ENCODE data around the gene TUT4.
"Not testable (repeated sequence)": the region's sequence is repeated elsewhere in the genome, so short reads cannot be mapped to it uniquely, and the experiment has no call there.

Gene TUT4, protein sequence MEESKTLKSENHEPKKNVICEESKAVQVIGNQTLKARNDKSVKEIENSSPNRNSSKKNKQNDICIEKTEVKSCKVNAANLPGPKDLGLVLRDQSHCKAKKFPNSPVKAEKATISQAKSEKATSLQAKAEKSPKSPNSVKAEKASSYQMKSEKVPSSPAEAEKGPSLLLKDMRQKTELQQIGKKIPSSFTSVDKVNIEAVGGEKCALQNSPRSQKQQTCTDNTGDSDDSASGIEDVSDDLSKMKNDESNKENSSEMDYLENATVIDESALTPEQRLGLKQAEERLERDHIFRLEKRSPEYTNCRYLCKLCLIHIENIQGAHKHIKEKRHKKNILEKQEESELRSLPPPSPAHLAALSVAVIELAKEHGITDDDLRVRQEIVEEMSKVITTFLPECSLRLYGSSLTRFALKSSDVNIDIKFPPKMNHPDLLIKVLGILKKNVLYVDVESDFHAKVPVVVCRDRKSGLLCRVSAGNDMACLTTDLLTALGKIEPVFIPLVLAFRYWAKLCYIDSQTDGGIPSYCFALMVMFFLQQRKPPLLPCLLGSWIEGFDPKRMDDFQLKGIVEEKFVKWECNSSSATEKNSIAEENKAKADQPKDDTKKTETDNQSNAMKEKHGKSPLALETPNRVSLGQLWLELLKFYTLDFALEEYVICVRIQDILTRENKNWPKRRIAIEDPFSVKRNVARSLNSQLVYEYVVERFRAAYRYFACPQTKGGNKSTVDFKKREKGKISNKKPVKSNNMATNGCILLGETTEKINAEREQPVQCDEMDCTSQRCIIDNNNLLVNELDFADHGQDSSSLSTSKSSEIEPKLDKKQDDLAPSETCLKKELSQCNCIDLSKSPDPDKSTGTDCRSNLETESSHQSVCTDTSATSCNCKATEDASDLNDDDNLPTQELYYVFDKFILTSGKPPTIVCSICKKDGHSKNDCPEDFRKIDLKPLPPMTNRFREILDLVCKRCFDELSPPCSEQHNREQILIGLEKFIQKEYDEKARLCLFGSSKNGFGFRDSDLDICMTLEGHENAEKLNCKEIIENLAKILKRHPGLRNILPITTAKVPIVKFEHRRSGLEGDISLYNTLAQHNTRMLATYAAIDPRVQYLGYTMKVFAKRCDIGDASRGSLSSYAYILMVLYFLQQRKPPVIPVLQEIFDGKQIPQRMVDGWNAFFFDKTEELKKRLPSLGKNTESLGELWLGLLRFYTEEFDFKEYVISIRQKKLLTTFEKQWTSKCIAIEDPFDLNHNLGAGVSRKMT (N-terminal part only)

DNA sequence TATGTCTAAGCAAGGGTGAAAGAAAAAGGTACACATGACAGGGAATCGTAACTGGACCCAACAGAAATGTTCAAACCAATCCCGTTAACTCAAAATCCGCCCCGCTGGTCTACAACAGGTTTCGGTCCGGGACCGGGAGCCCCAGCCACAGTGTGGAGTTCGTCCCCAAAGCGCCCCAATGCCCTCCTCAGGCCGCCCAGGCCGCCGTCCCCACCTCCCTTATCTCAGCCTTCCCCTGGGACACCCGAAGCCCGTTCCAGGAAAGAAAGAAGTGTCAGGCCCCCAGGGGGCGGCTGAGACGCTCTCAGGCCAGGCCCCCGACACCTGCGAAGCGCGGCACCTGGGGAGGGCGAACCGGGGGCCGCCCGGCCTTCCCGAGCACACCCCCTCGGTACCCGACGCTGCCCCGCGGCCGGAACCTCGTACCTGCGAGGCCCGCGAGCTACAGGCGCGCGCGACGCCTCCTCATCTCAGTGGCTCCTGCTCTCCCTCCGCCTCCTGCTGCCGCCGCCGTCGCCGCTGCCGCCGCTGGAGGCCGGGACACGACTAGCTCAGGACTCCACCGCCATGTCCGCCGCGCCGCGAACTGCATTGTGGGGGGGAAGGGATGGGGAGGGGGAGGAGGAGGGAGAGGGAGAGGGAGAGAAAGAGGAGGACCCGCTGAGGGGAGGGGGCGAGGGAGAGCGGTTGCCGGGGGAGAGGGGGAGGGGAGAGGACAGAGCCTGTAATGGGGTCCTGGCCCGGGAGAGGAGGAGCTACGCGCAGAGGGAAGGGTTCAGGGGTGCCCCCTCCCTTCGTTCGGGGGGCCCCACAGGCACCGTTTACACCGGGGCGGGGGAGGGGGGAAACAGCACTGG lies at the start of gene TUT4:
Gene TUT4 (minus strand): TSS at position 588 of the 857 bp plus-strand sequence. CDS start 26,812 bp downstream, outside the sequence.
- peak; percentile 50 for DNase-seq (ENCODE audit: low read depth)

DNA sequence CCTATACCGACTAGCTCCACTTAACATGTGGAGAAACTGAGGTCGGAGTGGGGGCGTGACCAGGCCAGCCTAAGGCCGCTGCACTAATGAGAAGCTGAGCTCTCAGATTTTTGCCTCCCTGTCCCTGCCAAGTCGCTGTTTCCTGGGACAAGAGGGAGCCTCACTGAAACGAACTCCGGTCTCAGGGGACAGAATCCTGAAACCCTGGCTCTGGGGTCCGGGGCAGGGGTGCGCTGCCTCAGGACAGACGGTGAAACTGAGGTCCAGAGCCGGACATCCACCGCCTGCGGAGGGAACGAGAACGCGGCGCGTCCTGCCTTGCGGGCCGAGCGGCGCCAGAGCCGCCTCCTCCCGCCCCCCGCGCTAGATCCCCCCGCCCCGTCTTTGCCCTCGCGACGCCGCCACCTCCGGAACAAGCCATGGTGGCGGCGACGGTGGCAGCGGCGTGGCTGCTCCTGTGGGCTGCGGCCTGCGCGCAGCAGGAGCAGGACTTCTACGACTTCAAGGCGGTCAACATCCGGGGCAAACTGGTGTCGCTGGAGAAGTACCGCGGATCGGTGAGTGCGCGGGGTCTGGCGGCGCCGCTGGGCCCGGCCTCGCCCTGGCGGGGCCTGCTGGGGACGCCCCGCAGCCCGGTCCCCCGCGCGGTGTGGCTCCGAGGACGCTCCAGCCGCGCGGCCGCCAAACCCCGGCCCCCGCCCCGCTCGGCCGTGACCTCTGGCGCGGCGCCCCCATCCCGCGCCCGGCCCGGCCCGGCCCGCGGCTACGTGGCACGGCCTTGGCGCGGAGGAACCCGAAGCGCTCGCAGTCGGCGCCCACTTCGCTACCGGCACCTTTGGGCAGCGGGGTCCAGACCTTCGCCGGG lies 49.3 kb upstream of the TUT4 start, which contains the start of gene GPX7:
Gene GPX7 (plus strand): TSS at position 381 of the 865 bp plus-strand sequence. CDS start 39 bp downstream, at position 420.
- DNase-seq (ENCODE audit: low read depth), result no peak

DNA sequence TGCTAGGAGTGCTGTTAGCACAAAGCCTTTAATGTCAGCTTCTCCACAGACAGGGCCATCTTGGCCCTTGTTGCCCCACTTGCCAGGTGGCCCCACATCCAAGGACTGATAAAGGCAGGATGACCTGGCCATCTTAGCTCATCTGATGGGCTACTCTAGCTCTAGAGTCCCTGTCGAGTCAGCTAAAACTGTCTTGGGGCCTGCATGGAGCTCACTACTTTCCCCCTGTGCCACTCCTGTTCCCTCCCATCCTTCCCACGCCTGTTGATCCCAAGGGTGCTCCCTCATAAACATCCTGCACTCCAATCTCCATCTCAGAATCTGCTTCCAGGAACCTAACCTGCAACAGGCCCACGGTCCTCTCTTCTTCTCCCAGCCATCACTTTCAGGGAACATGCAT lies 48.6 kb upstream of the TUT4 start:
- no peak for DNase-seq (ENCODE audit: low read depth)

DNA sequence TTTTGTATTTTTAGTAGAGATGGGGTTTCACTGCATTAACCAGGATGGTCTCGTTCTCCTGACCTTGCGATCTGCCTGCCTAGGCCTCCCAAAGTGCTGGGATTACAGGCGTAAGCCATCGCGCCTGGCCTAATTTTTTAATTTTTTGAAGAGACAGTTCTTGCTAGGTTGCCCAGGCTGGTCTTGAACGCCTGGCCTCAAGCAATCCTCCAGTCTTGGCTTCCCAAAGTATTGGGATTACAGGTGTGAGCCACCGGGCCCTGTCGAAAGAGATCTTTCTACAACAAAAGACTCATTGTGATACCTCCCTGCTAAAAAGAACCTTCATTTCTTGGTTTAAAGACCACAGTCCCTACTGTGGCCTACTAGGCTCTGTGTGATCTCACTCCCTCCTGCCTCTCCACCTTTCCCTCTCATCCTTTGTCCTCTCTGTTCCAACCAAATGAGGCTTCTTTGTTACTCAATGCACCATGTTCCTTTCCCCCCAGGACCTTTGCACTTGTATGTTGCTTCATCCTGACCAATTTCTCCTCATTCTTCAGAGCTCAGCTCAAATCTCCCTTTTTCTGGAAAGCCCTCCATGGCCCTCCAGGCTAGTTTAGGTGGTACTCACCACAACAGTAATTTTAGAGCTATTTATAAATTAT lies 47.8 kb upstream of the TUT4 start:
- no peak for DNase-seq (ENCODE audit: low read depth)

DNA sequence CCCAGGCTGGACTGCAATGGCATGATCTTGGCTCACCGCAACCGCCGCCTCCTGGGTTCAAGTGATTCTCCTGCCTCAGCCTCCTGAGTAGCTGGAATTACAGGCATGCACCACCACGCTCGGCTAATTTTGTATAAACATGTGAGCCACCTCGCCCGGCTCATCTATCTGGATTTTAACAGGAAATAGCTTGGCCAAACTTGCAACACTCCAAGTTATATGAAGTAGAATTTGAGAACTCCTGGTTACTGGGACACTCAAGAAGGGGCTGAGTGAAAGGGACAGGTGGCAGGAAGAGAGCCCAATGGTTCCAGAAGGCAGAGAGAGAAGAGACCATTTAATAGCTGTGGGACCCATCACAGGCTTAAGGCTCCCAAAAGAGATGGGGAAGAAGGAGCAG lies 46.3 kb upstream of the TUT4 start:
- no peak for DNase-seq (ENCODE audit: low read depth)

DNA sequence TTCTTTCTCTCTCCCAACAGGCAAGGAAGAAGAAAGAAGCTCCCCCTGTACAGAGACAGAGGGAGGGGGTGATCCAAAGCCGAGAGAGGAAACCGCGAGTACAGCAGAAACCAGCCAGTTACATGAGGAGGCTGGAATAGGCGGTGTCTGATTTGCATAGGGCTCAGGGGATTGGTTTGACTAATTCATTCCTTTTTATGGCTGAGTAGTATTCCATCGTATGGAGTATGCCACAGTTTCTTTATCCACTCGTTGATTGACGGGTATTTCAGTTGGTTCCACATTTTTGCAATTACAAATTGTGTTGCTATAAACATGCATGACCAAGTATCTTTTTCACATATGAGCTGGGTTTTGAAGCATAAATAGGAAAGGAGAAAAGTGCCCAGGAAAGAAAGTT lies 45.8 kb upstream of the TUT4 start:
- DNase-seq (ENCODE audit: low read depth), result no peak

DNA sequence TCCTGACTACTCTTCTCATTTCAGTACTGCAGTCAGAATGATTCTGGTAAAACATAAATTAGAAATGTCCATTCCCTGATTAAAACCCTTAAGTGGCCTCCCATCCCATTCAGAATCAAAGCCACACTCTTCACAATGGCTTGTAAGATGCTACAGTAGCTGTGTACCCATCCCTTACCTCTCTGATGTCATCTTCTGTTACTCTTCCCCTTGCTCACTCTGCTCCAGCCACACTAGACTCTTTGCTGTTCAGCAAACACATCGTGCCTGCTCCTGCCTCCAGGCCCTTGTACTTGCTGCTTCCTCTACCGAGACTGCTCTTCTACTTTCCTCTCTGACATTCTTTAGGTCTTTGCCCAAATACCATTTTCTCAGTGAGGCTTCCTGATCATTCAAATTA lies 45.0 kb upstream of the TUT4 start:
- no peak for DNase-seq (ENCODE audit: low read depth)

DNA sequence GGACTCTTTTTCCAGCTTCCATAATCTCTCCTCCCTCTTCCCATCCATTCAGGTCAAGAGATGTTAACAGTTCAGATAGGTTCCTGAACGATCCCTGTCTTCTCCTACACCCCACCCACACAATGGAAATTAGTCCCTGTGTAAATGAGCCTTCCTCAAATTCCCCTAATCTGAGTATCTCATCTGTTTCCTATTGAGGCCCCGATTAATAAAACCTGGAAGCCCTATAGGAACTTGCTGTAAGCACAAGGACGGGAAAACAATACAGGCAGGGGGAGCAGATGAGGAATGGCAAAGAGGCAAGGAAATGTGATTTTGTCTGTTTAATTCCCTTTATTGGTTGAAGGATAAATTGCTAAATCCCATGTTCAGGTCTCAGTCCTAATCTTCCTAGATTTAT lies 42.2 kb upstream of the TUT4 start:
- no peak for DNase-seq (ENCODE audit: low read depth)

DNA sequence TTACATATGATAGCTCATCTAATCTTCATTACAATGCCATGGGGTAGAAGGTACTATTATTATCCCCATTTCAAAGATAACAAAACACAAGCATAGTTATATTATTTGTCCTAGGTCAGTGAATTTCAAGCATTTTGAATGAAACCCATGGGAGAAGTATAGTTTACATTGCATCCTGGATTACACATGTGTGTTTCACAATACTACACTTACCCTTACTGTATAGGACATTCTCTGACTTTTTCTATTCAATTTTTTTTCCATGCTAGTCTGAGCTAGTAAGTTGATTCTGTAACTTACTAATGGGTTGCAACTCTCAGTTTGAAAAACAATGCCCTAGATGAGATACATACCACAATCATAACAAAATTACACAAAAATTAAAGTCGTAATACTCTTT lies 40.6 kb upstream of the TUT4 start:
- no peak for DNase-seq (ENCODE audit: low read depth)

DNA sequence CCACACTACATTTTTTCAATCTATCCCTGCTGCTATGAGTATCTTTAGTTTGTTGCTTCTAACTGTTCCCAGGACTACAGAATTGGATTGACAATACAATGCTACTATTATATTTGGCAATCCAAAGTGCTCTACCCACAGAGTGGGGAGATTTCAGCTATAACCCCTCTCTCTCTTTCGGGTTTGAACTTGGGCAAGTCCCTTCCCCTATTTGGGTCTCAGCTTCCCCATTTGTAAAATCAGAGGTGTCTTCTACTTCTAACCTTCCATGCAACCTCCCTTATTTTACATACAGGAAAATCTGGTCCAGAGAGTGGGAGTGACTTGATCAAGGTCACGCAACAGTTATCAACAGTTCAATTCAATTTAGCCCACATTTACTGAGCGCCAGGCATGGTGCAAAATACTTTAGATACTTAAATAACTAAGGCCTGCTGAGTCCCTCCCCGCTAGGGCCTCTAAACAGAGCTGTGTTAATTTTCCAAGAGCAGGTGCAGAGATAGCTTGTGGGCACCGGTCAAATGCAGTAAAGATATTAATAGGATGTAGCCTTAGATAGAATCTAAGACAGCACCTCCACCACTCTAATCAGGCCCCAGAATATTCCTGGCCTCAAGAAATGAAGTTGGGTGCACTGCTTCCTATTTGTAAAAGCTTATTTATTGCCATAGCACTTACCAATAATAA lies 39.9 kb upstream of the TUT4 start:
- DNase-seq (ENCODE audit: low read depth), result no peak

DNA sequence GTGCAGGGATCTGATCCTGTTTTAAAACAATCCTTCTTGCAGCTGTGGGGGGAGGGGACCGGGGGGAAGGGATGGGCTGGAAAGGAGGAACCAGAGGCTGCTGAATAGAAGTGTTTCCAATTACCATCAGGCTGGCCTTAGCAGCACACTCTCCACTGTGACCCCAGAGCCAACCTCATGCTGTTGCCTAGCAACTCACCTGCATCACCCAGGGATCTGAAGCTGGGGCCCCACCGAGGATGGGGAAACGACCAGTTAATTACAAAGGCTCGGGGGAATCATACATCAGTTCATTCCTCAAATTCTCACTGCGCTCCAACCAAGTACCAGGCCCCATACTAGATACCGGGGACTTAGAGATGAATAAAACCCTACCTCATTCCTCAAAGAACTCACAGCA lies 37.4 kb upstream of the TUT4 start:
- DNase-seq (ENCODE audit: low read depth), result no peak

DNA sequence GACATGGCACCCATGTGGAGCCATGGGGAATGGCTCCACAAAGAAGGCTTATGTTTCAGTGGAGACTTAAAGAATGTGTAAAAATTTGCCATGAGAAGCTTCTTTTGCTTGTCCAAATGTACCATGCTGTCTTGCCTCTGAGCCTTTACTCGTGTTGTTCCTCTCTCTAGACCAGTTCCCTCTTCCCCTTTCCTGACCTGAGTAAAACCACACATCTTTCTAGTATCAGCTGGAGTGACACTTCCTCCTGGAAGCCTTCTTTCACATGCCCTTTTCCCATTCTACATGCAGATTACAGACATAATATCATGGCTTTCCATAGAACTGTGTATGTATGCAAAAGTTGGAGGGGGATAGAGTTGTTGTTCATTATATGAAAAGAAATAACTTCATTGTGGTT lies 35.6 kb upstream of the TUT4 start:
- DNase-seq (ENCODE audit: low read depth), result no peak

DNA sequence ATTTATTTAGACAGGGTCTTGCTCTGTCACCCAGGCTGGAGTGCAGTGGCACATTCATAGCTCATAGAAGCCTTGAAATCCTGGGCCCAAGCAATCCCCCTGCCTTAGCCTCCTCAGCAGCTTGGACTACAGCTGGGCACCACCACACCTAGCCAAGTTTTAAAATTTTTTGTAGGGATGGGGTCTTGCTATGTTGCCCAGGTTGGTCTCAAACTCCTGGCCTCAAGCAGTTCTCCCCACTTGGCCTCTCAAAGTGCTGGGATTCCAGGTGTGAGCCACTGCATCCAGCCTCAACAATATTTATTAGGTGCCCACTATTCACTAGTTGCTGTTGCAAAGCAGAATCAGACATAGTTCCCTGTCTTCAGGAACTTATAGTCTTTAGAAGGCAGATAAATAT lies 35.1 kb upstream of the TUT4 start:
- no peak for DNase-seq (ENCODE audit: low read depth)

DNA sequence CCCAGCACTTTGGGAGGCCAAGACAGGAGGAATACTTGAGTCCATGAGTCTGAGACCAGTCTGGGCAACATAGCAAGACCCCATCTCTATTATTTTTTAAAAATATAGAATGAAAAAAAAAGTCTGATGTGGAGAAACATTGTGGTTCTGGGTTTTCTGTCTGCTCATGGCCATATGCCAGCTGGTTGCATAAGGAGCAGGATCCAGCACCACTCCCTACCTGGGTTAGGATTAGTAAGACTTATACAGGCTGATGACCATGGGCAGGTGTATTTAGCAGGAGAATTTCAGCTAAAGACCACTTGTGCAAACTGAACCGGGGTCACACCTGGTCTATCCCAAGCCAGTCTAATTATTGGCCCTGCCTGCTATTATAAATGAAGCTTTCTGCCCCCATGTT lies 32.6 kb upstream of the TUT4 start:
- no peak for DNase-seq (ENCODE audit: low read depth)

DNA sequence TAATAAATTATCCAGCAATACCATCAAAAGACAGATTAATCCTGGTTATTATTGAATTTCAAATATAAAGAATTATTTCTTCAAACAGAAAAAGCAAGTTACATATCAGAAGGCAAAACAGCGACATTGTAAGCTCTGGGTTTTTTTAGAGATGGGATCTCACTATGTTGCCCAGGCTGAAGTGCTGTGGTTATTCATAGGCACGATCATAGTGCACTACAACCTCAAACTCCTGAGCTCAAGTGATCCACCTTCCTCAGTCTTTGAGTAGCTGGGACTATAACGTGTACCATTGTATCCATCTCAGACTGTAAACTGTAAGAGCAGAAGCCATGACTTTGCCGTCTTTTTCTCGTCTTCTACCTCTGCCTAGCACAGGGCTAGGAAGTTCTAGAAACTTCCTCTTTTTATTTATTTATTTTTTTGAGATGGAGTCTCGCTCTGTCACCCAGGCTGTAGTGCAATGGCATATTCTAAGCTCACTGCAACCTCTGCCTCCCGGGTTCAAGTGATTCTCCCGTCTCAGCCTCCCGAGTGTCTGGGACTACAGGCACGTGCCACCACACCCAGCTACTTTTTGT lies 29.3 kb upstream of the TUT4 start:
- no peak for DNase-seq (ENCODE audit: low read depth)

DNA sequence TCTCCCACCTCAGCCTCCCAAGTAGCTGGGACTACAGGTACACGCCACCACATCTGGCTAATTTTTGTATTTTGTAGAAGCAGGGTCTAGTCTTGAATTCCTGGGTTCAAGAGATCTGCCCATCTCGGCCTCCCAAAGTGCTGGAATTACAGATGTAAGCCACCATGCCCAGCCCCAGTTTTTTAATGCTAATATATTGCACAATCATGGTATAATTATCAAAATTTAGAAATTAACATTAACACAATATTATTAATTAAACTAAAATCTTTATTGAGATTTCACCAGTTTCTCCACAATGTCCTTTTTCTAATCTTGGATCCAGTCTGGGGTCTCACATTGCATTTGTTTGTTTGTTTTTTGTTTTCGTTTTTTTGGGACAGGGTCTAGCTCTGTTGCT lies 27.4 kb upstream of the TUT4 start:
- no peak for DNase-seq (ENCODE audit: low read depth)

DNA sequence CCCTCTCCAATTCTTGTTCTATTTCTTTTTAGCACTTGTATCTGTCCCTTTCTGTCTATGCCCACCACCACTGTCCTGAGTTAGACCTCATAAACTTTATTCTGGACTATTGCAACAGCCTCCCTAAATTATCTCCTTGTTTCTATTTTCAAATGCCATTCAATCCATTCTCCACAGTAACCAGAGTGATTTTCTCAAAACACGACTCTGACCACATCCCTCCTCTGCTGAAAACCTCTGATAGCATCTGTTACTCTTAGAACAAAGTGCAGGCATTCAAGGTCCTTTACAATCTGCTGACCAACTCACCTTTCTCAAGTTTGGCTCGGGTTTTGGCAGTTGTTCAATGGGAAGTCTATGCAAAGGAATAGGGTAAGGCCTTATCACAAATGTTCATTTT lies 26.5 kb upstream of the TUT4 start:
- no peak for DNase-seq (ENCODE audit: low read depth)

DNA sequence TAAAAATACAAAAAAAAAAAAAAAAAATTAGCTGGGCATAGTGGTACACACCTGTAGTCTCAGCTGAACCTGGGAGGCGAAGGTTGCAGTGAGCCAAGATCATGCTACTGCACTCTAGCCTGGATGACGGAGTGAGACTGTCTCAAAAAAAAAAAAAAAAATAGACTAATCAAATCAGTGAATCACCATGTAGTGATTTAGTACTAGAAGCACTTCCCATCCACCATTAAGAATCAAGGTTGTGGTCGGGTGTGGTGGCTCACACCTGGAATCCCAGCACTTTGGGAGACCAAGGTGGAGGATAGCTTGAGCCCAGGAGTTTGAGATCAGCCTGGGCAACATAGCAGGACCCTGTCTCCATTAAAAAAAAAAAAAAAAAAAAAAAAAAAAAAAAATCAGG lies 25.2 kb upstream of the TUT4 start:
- not testable (repeated sequence) for DNase-seq (ENCODE audit: low read depth)

DNA sequence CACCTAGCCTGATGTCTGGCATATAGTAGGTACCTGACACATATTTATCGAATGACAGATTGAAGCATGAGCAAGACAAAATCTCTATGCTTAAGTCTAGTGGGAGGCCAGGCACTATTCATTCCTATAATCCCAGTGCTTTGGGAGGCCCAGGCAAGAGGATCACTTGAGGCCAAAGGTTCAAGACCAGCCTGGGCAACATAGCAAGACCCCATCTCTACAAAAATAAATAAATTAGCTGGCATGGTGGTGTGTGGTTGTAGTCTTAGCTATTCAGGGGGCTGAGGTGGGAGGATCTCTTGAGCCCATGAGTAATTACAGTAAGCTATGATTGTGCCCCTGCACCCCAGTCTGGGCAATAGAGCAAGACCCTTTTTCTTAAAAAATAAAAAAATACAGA lies 23.2 kb upstream of the TUT4 start:
- no peak for DNase-seq (ENCODE audit: low read depth)

Measured in HS-27A (cell line).